Measurements from ENCODE around the gene PPP1CC. TPM values are rescaled to one million over a fixed set of nuclear protein-coding genes. Genes with fewer than 3 reads are reported as not detected.
A peak's percentile ranks its signal among the peaks of the same experiment; 100 is the strongest.

Gene PPP1CC
- polyA plus RNA-seq, 1 of the 3 experiments (the other 2 are of a cell fraction): 62.0 TPM

DNA sequence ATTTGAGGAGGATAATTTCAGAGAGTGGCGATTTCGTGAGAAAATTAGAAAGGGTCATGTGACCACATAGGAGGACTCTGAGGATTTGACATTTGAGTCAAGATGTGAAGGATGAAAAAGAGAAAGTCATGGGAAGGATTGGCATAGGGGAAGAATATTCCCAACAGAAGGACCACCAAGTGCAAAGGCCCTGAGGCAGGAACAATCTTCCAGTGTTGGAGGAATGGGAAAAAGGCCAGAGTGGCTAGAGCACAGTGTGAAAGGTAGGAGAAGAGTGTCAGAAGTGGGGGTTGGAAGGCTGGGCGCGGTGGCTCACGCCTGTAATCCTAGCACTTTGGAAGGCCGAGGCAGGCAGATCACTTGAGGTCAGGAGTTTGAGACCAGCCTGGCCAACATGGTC, 3.9 kb upstream of the PPP1CC start:
- no peak for DNase-seq
- CTCF ChIA-PET: interaction anchor here (0.7 to 3.2 kb wide), 2 partner anchors 58 to 141 kb away, joined by 4 to 9 read pairs; no protein-coding TSS in a partner anchor

DNA sequence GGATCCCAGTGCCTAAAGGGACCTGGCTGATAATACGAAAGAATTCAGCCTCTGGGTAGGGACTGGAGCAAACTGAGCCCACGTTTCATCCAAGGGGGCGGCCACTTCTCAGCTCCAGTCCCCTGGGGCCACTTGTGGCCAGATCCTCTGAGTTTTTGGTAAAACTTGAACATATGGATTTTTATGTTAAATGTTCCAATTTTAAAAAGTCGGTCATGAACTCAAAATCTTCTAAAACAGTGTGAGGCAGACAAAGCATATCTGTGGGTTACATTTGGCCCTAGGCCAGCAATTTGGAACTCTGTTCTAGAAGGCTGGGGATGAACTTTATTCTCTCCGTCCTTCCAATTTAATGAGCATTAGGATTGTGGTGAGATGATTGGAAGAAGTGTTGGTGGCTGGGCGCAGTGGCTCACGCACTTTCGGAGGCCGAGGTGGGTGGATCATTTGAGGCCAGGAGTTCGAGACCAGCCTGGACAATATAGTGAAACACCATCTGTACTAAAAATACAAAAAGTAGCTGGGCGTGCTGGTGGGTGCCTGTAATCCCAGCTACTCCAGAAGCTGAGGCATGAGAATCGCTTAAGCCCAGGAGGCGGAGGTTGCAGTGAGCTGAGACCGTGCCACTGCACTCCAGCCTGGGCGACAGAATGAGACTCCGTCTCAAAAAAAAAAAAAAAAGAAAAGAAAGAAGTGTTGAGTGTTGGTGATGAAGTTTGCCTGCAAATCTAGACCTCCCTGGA, 3.0 kb upstream of the PPP1CC start:
- Histone ChIP-seq H3K4me2 (0 out of 2 replicates have a peak overlapping the region, but pooled peaks have one; percentile 94), H3K27me3 (ENCODE audit: insufficient read depth) (no peaks in the 10 kb centered on the region), H4K20me1 (ENCODE audit: insufficient read depth) (peaks cover 15% of the 10 kb centered on the region), H3K9me3 (no peaks in the 10 kb centered on the region), H3K9me2 (no peaks in the 10 kb centered on the region), H3K4me3 (ENCODE audit: low read depth in 2 of 2, low read length in 1 of 2) (no peak overlapping the region), H3K9ac (no peak overlapping the region), H2AFZ (ENCODE audit: low read depth) (no peak overlapping the region), H3K79me2 (ENCODE audit: insufficient read depth) (peaks cover 20% of the 10 kb centered on the region), H3K36me3 (replicated peaks in 1 of 2; ENCODE audit: control insufficient read depth in 1 of 2, insufficient read depth in 2 of 2, low read length in 1 of 2) (no peaks in the 10 kb centered on the region), H3F3A (replicated peaks; ENCODE audit: insufficient read depth) (peaks cover 20% of the 10 kb centered on the region), H3K27ac (ENCODE audit: low read depth in 2 of 2, low read length in 1 of 2) (no peak overlapping the region), H3K4me1 (ENCODE audit: control insufficient read depth in 1 of 2, insufficient read depth in 2 of 2, low read depth in 1 of 2, low read length in 1 of 2) (peaks cover 11 to 13% of the 10 kb centered on the region in 2 experiments)
- TF ChIP-seq NFIC (IDR thresholded peaks at IDR 0.05; ENCODE audit: borderline replicate concordance) (no peak), SIN3A (IDR thresholded peaks at IDR 0.05; ENCODE audit: borderline replicate concordance, low read depth, low read length) (no peak), TCF12 (IDR thresholded peaks at IDR 0.05) (no peak), EZH2phosphoT487 (IDR thresholded peaks at IDR 0.05; ENCODE audit: borderline replicate concordance, low read depth) (no peak), FOXJ3 (CRISPR knock-in tag; IDR thresholded peaks at IDR 0.05) (no peak)
- WGBS (ENCODE audit: low lambda C conversion rate): 92% methylated on average over 16 of the region's 16 CpGs
- ChIA-PET CTCF (interaction anchor here (0.7 to 3.2 kb wide), 5 partner anchors 17 to 143 kb away, joined by 3 to 9 read pairs (median 4); no protein-coding TSS in a partner anchor), POLR2A (no interaction called here)
- no peak for DNase-seq

More for the DNA sequence above, 3.9 kb upstream of the PPP1CC start:
- Histone ChIP-seq H3K4me1 (ENCODE audit: control insufficient read depth in 1 of 2, insufficient read depth in 2 of 2, low read depth in 1 of 2, low read length in 1 of 2) (peaks cover 11 to 13% of the 10 kb centered on the region in 2 experiments; a peak in 3 of 4 replicates), H3K36me3 (replicated peaks in 1 of 2; ENCODE audit: control insufficient read depth in 1 of 2, insufficient read depth in 2 of 2, low read length in 1 of 2) (no peaks in the 10 kb centered on the region), H3K27me3 (ENCODE audit: insufficient read depth) (no peaks in the 10 kb centered on the region), H3K4me2 (no peak overlapping the region), H3K9me2 (no peaks in the 10 kb centered on the region), H3K27ac (ENCODE audit: low read depth in 2 of 2, low read length in 1 of 2) (no peak overlapping the region), H4K20me1 (ENCODE audit: insufficient read depth) (peaks cover 7% of the 10 kb centered on the region), H3F3A (replicated peaks; ENCODE audit: insufficient read depth) (peaks cover 20% of the 10 kb centered on the region), H3K79me2 (ENCODE audit: insufficient read depth) (peaks cover 12% of the 10 kb centered on the region), H3K4me3 (ENCODE audit: low read depth in 2 of 2, low read length in 1 of 2) (no peak overlapping the region), H3K9me3 (no peaks in the 10 kb centered on the region), H2AFZ (ENCODE audit: low read depth) (no peak overlapping the region), H3K9ac (no peak overlapping the region)
- TF ChIP-seq, protein P1, sequence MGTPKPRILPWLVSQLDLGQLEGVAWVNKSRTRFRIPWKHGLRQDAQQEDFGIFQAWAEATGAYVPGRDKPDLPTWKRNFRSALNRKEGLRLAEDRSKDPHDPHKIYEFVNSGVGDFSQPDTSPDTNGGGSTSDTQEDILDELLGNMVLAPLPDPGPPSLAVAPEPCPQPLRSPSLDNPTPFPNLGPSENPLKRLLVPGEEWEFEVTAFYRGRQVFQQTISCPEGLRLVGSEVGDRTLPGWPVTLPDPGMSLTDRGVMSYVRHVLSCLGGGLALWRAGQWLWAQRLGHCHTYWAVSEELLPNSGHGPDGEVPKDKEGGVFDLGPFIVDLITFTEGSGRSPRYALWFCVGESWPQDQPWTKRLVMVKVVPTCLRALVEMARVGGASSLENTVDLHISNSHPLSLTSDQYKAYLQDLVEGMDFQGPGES (IDR thresholded peaks at IDR 0.05; ENCODE audit: low read depth, low read length): no peak
- no peak for TF ChIP-seq ELF1 (IDR thresholded peaks at IDR 0.05)
- no peak for TF ChIP-seq NRF1 (IDR thresholded peaks at IDR 0.05; ENCODE audit: low read depth, low read length)
- no peak for TF ChIP-seq RXRA (IDR thresholded peaks at IDR 0.05; ENCODE audit: borderline replicate concordance, low read depth)
- TF ChIP-seq SMC3 (IDR thresholded peaks at IDR 0.05; ENCODE audit: low read depth, low read length): no peak
- no peak for TF ChIP-seq CHD2 (IDR thresholded peaks at IDR 0.05; ENCODE audit: low read length, partially characterized antibody)
- TF ChIP-seq RCOR1 (IDR thresholded peaks at IDR 0.05; ENCODE audit: low read length): no peak
- 94% methylated on average over 6 of the region's 6 CpGs for WGBS (ENCODE audit: low lambda C conversion rate)
- POLR2A ChIA-PET: no interaction called here

Measured in SK-N-SH (cell line).